T47D (cell line): ENCODE measurements around the gene VENTX.
A peak's percentile ranks its signal among the peaks of the same experiment; 100 is the strongest.
"Not testable (repeated sequence)": the region's sequence is repeated elsewhere in the genome, so short reads cannot be mapped to it uniquely, and the experiment has no call there.

ENCODE experiments used
- DNase-seq, 2 experiments: peaks; one replicate each; pipeline versions ENCODE4 v3.0.0 to v3.0.0-alpha.2; 2011 to 2012; ENCODE audit warnings: low read depth in 1 of 2, low spot score in 1 of 2
- JUND ChIP-seq: IDR thresholded peaks from 2 replicates; pipeline ENCODE4 v1.6.1; 2012; ENCODE audit warnings: low read depth
- in situ Hi-C: cut with HindIII; loops from 2 replicates; pipeline ENCODE4 v1.10.0; 2016; ENCODE audit warnings: low sequenced_read_pairs, low pct_unique_long_range_greater_than_20kb

VENTX gene

GRCh38 chr10:133260895-133261725, 23.5 kb downstream of the VENTX start:
- TF ChIP-seq JUND: no peak
- in situ Hi-C loops: no loop called here
- peak; percentile 44 to 72 for DNase-seq

GRCh38 chr10:133261726-133262325, 24.2 kb downstream of the VENTX start:
- DNase-seq: peak; percentile 65 to 77
- no peak for TF ChIP-seq JUND
- in situ Hi-C loops: no loop called here

GRCh38 chr10:133262696-133263095, 25.0 kb downstream of the VENTX start:
- no peak for TF ChIP-seq JUND
- in situ Hi-C loops: no loop called here
- DNase-seq: no peak

- TF ChIP-seq JUND: no peak
- in situ Hi-C loops: no loop called here
- DNase-seq: no peak
These were observed 26.0 kb downstream of the VENTX start for GRCh38 chr10:133263674-133264073.

GRCh38 chr10:133264461-133264860, 26.8 kb downstream of the VENTX start:
- no peak for TF ChIP-seq JUND
- no peak for DNase-seq
- in situ Hi-C loops: no loop called here

GRCh38 chr10:133265052-133265451, 27.4 kb downstream of the VENTX start:
- DNase-seq, in situ Hi-C loops: not testable (repeated sequence)

- in situ Hi-C loops: no loop called here
- TF ChIP-seq JUND: no peak
These were observed 28.6 kb downstream of the VENTX start for GRCh38 chr10:133266056-133266795.

GRCh38 chr10:133267293-133267692, 29.6 kb downstream of the VENTX start:
- no peak for TF ChIP-seq JUND
- in situ Hi-C loops: no loop called here
- DNase-seq: no peak

More at GRCh38 chr10:133266056-133266795, 28.6 kb downstream of the VENTX start:
- DNase-seq: no peak

- in situ Hi-C loops: no loop called here
- DNase-seq: no peak
- TF ChIP-seq JUND: no peak
These were observed 30.2 kb downstream of the VENTX start for GRCh38 chr10:133267829-133268228.

GRCh38 chr10:133268532-133268931, 30.9 kb downstream of the VENTX start:
- TF ChIP-seq JUND: no peak
- in situ Hi-C loops: no loop called here
- DNase-seq: no peak

- no peak for DNase-seq
- no peak for TF ChIP-seq JUND
- in situ Hi-C loops: no loop called here
These were observed 31.7 kb downstream of the VENTX start for GRCh38 chr10:133269367-133269766.

- no peak for DNase-seq
- no peak for TF ChIP-seq JUND
- in situ Hi-C loops: no loop called here
These were observed 32.5 kb downstream of the VENTX start for GRCh38 chr10:133270204-133270603.

- DNase-seq: no peak
- in situ Hi-C loops: no loop called here
- TF ChIP-seq JUND: no peak
These were observed 33.2 kb downstream of the VENTX start for GRCh38 chr10:133270773-133271297.
